DOHH2 (cell line): ENCODE results near the gene UBQLNL.

Experiments
- H3F3A ChIP-seq: fragments of 200-600 bp; sonication (generic), shearing (Covaris generic); 2 replicates; pipeline ENCODE4 v1.6.0; 2016; ENCODE audit warnings: antibody characterized with exemption, mild to moderate bottlenecking; ENCODE audit not compliant: control insufficient read depth, insufficient read depth
- H3K27ac ChIP-seq: fragments of 200-600 bp; sonication (generic); 2 replicates; pipeline ENCODE4 v1.5.1; 2014; ENCODE audit warnings: low read depth, mild to moderate bottlenecking, low read length, moderate library complexity
- H3K27me3 ChIP-seq: fragments of 200-600 bp; sonication (generic); 2 replicates; pipeline ENCODE4 v1.6.1; 2014; ENCODE audit warnings: mild to moderate bottlenecking, low read length, mixed read lengths; ENCODE audit not compliant: control insufficient read depth
- H3K36me3 ChIP-seq: fragments of 200-600 bp; sonication (generic); 2 replicates; pipeline ENCODE4 v1.6.1; 2014; ENCODE audit warnings: mild to moderate bottlenecking, low read length, moderate library complexity, mixed read lengths; ENCODE audit not compliant: control insufficient read depth
- H3K4me1 ChIP-seq: fragments of 200-600 bp; sonication (generic); 2 replicates; pipeline ENCODE4 v1.6.1; 2014; ENCODE audit warnings: mild to moderate bottlenecking, low read length, mixed read lengths; ENCODE audit not compliant: control insufficient read depth
- H3K4me2 ChIP-seq: fragments of 200-600 bp; sonication (generic); 2 replicates; pipeline ENCODE4 v1.6.0; 2014; ENCODE audit warnings: mild to moderate bottlenecking, low read length, moderate library complexity
- H3K4me3 ChIP-seq: fragments of 200-600 bp; sonication (generic); 2 replicates; pipeline ENCODE4 v1.5.1; 2014; ENCODE audit warnings: mild to moderate bottlenecking, low read length, mixed read lengths
- H3K79me2 ChIP-seq: fragments of 200-600 bp; sonication (generic); 2 replicates; pipeline ENCODE4 v1.6.1; 2014; ENCODE audit warnings: mild to moderate bottlenecking, low read length, mixed read lengths; ENCODE audit not compliant: control insufficient read depth
- H3K9me2 ChIP-seq: fragments of 200-600 bp; sonication (generic); replicated peaks from 2 replicates; pipeline ENCODE4 v1.6.1; 2014; ENCODE audit warnings: mild to moderate bottlenecking, low read length, mixed read lengths; ENCODE audit not compliant: control insufficient read depth
- H3K9me3 ChIP-seq: fragments of 200-600 bp; sonication (generic); 2 replicates; pipeline ENCODE4 v1.6.1; 2014; ENCODE audit warnings: antibody characterized with exemption, low read length, mixed read lengths; ENCODE audit not compliant: control insufficient read depth, insufficient read depth
- H4K20me1 ChIP-seq: fragments of 200-600 bp; sonication (generic); 2 replicates; pipeline ENCODE4 v1.6.0; 2014; ENCODE audit warnings: low read depth, mild to moderate bottlenecking, antibody characterized with exemption, low read length, moderate library complexity; ENCODE audit not compliant: control insufficient read depth, insufficient read depth
- CTCF ChIP-seq: fragments of 200-600 bp; sonication (generic); IDR thresholded peaks from one replicate; pipeline ENCODE4 v1.5.1; 2014; ENCODE audit warnings: antibody characterized with exemption, mild to moderate bottlenecking, low read depth, low read length; ENCODE audit not compliant: poor library complexity, severe bottlenecking
- EZH2phosphoT487 ChIP-seq: fragments of 200-600 bp; sonication (generic); IDR thresholded peaks from 2 replicates; pipeline ENCODE4 v1.6.1; 2017; ENCODE audit warnings: borderline replicate concordance, mild to moderate bottlenecking, antibody characterized with exemption, low read length, moderate library complexity, mixed read lengths

The UBQLNL gene, protein sequence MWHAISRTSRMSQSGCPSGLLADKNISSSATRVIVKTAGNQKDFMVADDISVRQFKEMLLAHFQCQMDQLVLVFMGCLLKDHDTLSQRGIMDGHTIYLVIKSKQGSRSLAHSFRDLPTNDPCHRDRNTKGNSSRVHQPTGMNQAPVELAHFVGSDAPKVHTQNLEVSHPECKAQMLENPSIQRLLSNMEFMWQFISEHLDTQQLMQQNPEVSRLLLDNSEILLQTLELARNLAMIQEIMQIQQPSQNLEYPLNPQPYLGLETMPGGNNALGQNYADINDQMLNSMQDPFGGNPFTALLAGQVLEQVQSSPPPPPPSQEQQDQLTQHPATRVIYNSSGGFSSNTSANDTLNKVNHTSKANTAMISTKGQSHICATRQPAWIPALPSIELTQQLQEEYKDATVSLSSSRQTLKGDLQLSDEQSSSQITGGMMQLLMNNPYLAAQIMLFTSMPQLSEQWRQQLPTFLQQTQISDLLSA

DNA sequence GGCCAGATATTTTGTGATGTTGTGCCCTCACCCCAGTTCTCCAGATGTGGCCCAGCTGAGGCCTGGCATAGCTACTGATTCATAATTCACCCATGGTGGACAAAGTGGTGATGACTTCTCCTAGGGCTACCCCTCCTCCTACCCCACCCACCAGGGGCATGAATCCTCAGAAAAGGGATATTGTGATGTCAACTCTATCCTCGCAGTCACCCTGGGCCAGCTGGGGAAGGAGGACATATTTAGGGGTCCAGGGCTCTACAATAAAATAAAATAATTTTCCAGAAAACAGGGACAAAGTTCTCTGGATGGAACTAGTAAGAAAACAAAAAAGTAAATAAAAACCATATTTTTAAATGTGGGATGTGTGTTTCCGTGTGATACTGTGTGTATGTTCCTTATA is at the start of gene UBQLNL:
UBQLNL (minus strand) TSS at position 101 of the 400 bp plus-strand sequence. CDS start 258 bp downstream, outside the sequence.
- H3K9me3 ChIP-seq = no peaks in the 10 kb centered on the region
- no peaks in the 10 kb centered on the region for H3K4me1 ChIP-seq
- no peaks in the 10 kb centered on the region for H3K79me2 ChIP-seq
- H3K9me2 ChIP-seq = no peaks in the 10 kb centered on the region
- H4K20me1 ChIP-seq = no peaks in the 10 kb centered on the region
- no peak within 1 kb of the TSS for H3K4me3 ChIP-seq
- no peak within 1 kb of the TSS for H3K27ac ChIP-seq
- H3K36me3 ChIP-seq = no peaks in the 10 kb centered on the region
- no peaks in the 10 kb centered on the region for H3K27me3 ChIP-seq
- no peaks in the 10 kb centered on the region for H3F3A ChIP-seq
- TF ChIP-seq CTCF (no peak), EZH2phosphoT487 (no peak)
- no peak within 1 kb of the TSS for H3K4me2 ChIP-seq

GRCh38 chr11:5564259-5565019 is 47.9 kb upstream of the UBQLNL start:
- H3K27ac ChIP-seq = no peak overlapping the region
- no peak for TF ChIP-seq CTCF
- TF ChIP-seq EZH2phosphoT487 = no peak
- no peaks in the 10 kb centered on the region for H4K20me1 ChIP-seq
- H3K9me3 ChIP-seq = peaks cover 5% of the 10 kb centered on the region; the same call in 1 of the 2 replicates
- no peaks in the 10 kb centered on the region for H3K79me2 ChIP-seq
- H3K4me3 ChIP-seq = no peak overlapping the region
- H3K4me1 ChIP-seq = peaks cover 6% of the 10 kb centered on the region
- no peaks in the 10 kb centered on the region for H3K36me3 ChIP-seq
- H3K9me2 ChIP-seq = no peaks in the 10 kb centered on the region
- H3K4me2 ChIP-seq = no peak overlapping the region
- H3F3A ChIP-seq = no peaks in the 10 kb centered on the region
- H3K27me3 ChIP-seq = no peaks in the 10 kb centered on the region

DNA sequence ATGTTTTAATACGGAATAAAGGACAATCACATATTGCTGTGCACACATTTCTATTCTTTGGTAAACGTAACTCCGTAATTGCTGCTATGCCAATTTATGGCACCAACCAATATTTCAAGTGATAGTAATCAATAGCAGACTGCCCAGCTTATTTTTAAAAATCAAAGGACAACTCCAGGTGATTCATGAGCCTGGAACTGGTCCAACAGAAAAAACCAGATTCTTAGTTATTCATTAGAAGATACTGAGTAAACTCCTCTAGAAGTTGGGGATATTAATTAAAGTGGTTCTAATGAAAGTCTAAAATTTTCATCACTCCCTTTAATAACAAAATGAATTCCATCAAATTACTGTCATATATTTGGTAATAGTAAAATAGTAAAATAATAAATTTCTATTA is 41.3 kb upstream of the UBQLNL start:
- Histone ChIP-seq H3K4me1 (no peaks in the 10 kb centered on the region), H3F3A (no peaks in the 10 kb centered on the region), H3K9me2 (no peaks in the 10 kb centered on the region), H3K9me3 (no peaks in the 10 kb centered on the region), H4K20me1 (no peaks in the 10 kb centered on the region), H3K4me3 (no peak overlapping the region), H3K36me3 (no peaks in the 10 kb centered on the region), H3K4me2 (no peak overlapping the region), H3K79me2 (no peaks in the 10 kb centered on the region), H3K27me3 (no peaks in the 10 kb centered on the region), H3K27ac (no peak overlapping the region)
- no peak for TF ChIP-seq EZH2phosphoT487
- TF ChIP-seq CTCF = no peak
